ENCODE measurements around the gene TRPT1. TPM values are rescaled to one million over a fixed set of nuclear protein-coding genes. Genes with fewer than 3 reads are reported as not detected.

TRPT1 gene
- total and polyA plus RNA-seq, 9 of the 15 experiments (the other 6 are each of a cell fraction or from before 2014, with no cell fraction given): 4.6 to 41.7 (median 23.1) TPM

- TF ChIP-seq ZNF407 (IDR thresholded peaks at IDR 0.05; ENCODE audit: low read depth) (no peak), ARNT (IDR thresholded peaks at IDR 0.05) (0 out of 4 replicates have a peak, but pooled peaks of 1 of the 2 experiments have one; percentile 17), MCM7 (IDR thresholded peaks at IDR 0.05) (no peak), ID3 (CRISPR knock-in tag; IDR thresholded peaks at IDR 0.05) (no peak), ID3 (tag; IDR thresholded peaks at IDR 0.05) (peak; percentile 30; the same call in 1 of the 2 replicates), ZNF143 (CRISPR knock-in tag; IDR thresholded peaks at IDR 0.05) (peak; percentile 61), JUN (IDR thresholded peaks at IDR 0.05; ENCODE audit: borderline replicate concordance, low read depth, low read length) (no peak), JUN (CRISPR knock-in tag; IDR thresholded peaks at IDR 0.05; ENCODE audit: borderline replicate concordance) (peak; percentile 94), GATAD2A (IDR thresholded peaks at IDR 0.05) (0 out of 2 replicates have a peak, but pooled peaks have one; percentile 65), ATF7 (IDR thresholded peaks at IDR 0.05) (0 out of 2 replicates have a peak, but pooled peaks have one; percentile 9), ZNF212 (CRISPR knock-in tag; IDR thresholded peaks at IDR 0.05) (no peak), NCOA4 (IDR thresholded peaks at IDR 0.05; ENCODE audit: partially characterized antibody) (no peak), HDAC1 (IDR thresholded peaks at IDR 0.05) (no peak), E2F1 (CRISPR knock-in tag; IDR thresholded peaks at IDR 0.05) (0 out of 2 replicates have a peak, but pooled peaks have one; percentile 52), BDP1 (IDR thresholded peaks at IDR 0.05; ENCODE audit: insufficient read depth, insufficient read length) (no peak), MITF (IDR thresholded peaks at IDR 0.05) (peak; percentile 23; the same call in 1 of the 2 replicates), SLC30A9 (CRISPR knock-in tag; IDR thresholded peaks at IDR 0.05) (no peak)
Observed at GRCh38 chr11:64206457-64207255, 19.3 kb downstream of the TRPT1 start, which contains the start of gene FERMT3 (continued).
